NT2/D1 (cell line): ENCODE results near the gene ZSCAN10.

Experiments
- YY1 ChIP-seq: IDR thresholded peaks from 2 replicates; pipeline ENCODE4 v1.6.1; 2011; ENCODE audit not compliant: insufficient read length, insufficient read depth
- ZNF274 ChIP-seq: IDR thresholded peaks from 2 replicates; pipeline ENCODE4 v1.6.1; 2011; ENCODE audit warnings: mild to moderate bottlenecking, low read depth, low read length

DNA sequence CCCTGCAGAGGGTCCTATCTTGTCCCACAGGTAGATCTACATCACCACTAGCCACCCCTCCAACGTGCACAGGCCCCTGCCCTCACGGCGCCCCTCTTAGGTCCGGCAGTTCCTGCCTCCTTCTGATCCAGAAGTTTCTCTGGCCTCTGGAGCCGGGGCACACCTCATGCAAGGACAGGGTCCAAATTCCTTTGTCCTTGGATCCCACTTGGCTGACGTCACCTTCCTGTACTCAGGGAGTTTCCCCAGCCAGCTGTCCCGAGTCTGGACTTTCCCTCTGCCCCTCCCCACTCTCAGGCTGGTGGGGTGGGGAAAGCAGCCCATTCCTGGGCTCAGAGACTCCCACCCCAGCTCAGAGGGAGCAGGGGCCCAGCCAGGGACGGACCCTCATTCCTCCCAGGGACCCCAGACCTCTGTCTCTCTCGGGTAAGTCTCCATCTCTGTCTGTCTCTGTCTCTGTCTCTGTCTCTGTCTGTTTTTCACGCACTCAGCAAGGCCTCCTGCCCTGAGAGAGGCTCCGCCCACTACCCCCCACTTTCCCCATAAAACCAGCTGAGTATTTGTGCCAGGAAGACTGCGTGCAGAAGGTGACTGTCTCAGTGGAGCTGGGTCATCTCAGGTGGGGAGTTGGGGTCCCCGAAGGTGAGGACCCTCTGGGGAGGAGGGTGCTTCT, 33.9 kb downstream of the ZSCAN10 start, which contains the start of gene IL32:
- TF ChIP-seq YY1, result no peak
- no peak for TF ChIP-seq ZNF274
